GM10248 (cell line): ENCODE results near the gene EPAS1.

Experiments
- CTCF ChIA-PET: fragments of 300-600 bp; sonication (Branson Sonifier 250); formaldehyde crosslinking; extraction: SDS; loops from one replicate; lab custom pipeline; 2021; ENCODE audit warnings: antibody characterized with exemption; lab: Yijun Ruan, JAX
- POLR2A ChIA-PET: fragments of 350-650 bp; sonication (Branson Sonifier 250); formaldehyde crosslinking; extraction: SDS; loops from one replicate; lab custom pipeline; 2020; ENCODE audit warnings: antibody characterized with exemption; lab: Yijun Ruan, JAX
- DNase-seq: peaks from one replicate; pipeline ENCODE4 v3.0.0; 2012; ENCODE audit errors: extremely low spot score
- TF ChIP-seq, protein P1 (sequence below): IDR thresholded peaks from 2 replicates; pipeline ENCODE4 v1.5.1; 2012; ENCODE audit warnings: mild to moderate bottlenecking, low read depth; ENCODE audit errors: extremely low read depth, missing control alignments, control extremely low read depth

Gene EPAS1

DNA sequence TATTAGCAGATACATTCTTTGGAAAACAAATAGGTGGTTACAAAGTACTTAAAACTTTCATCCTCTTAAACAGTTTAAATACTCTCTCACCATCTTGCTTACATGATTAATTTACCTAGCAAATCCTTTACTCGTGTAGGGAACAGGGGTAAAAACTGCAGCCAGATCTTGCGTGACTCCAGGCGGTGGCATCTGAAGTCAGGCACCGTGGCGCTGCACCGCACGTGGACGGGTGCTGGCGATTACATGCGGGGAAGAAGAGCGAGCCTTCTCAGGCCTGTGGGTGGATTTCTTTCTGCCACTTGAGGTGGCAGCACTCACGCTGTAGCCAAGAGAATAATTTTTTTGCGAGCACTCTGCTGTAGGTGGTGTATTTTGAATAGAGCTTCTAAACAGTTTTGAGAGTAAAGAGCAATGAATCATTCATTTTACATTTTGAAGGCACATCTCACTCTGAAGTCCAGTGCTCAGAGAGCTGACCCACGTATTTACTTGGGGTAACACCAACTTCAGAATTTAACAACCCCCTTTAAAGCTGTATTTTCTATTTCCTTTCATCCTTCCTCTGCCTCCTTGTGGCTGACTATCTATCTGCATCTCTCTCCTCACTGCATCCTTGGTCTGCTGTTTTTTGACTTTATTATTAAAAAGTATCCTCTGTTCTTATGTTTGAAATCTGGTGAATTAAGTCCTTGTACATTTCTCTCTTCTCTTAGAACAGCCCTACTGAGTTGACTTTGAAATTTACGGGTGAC lies 68.9 kb downstream of the EPAS1 start:
- POLR2A ChIA-PET, result no interaction called here
- TF ChIP-seq, protein P1, sequence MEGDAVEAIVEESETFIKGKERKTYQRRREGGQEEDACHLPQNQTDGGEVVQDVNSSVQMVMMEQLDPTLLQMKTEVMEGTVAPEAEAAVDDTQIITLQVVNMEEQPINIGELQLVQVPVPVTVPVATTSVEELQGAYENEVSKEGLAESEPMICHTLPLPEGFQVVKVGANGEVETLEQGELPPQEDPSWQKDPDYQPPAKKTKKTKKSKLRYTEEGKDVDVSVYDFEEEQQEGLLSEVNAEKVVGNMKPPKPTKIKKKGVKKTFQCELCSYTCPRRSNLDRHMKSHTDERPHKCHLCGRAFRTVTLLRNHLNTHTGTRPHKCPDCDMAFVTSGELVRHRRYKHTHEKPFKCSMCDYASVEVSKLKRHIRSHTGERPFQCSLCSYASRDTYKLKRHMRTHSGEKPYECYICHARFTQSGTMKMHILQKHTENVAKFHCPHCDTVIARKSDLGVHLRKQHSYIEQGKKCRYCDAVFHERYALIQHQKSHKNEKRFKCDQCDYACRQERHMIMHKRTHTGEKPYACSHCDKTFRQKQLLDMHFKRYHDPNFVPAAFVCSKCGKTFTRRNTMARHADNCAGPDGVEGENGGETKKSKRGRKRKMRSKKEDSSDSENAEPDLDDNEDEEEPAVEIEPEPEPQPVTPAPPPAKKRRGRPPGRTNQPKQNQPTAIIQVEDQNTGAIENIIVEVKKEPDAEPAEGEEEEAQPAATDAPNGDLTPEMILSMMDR, result peak; percentile 14
- DNase-seq, result no peak
- CTCF ChIA-PET, result interaction anchor here (0.9 to 2.6 kb wide), 22 partner anchors 10 to 789 kb away, joined by 3 to 15 read pairs (median 4); no protein-coding TSS in a partner anchor

DNA sequence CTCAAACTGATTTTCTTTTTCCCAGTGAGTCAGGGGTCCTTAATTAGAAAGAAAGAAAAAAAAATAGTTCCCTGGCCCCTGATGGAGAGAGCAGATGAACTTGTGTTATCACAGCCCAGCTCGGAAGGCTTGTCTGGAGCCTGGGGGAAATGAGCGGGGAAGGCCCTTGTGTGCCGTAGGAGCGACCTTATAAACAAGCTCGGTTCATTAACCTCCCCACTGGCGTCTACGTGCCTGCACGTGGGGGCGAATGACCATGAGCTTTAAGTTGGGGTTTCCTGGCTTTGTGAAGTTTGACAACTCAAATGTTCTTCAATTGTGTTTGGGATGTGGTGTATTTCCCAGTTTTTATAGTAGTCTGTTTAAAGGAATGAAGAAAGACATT lies 69.5 kb downstream of the EPAS1 start:
- CTCF ChIA-PET, result interaction anchor here (0.9 to 2.6 kb wide), 20 partner anchors 9 to 789 kb away, joined by 3 to 15 read pairs (median 4); no protein-coding TSS in a partner anchor

DNA sequence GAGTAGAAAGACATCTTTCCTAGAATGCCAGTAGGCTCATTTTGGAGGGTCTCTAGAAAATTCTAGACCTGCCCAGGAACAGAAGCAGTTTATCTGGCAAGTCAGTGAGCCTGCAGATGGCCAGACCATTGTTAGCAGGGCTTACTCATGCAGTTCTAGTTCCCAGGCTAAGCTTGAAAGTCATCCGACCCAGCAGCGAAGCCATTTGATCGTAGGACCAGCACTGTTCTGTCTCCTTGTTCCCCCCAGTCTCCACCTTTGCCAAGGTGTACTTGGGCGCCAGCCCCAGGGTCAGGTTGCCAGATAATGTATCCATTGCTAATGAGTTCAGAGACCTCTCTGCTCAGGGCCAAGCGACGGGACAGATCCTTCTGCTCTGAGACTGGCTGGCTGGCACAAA lies 70.1 kb downstream of the EPAS1 start:
- CTCF ChIA-PET, result interaction anchor here (0.8 to 2.6 kb wide), 14 partner anchors 10 to 790 kb away, joined by 3 to 15 read pairs (median 4); no protein-coding TSS in a partner anchor

More for the DNA sequence above, 69.5 kb downstream of the EPAS1 start:
- TF ChIP-seq, protein P1, result no peak
- DNase-seq, result no peak
- POLR2A ChIA-PET, result no interaction called here

DNA sequence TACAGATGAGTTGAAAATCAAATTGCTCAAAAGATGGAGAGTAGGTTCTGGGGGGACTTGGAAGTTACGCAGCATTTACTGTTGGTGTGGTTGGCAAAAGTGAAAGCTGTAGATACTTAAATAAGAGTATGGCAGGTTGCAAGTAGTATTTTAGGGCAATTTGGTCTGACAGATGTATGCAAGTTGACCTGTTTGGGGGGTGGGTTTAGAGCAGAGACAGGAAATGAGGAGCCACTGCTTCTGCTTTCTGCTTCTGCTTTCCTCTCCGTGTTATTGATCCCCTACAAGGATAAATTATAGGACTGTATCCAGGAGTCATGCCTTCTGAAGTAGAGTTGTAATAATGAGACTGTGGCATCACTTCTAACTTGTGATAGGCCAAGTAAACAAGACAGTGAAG lies 71.2 kb downstream of the EPAS1 start:
- DNase-seq, result no peak
- ChIA-PET POLR2A (no interaction called here), CTCF (interaction anchor here (0.8 to 1.3 kb wide), 3 partner anchors 9 to 271 kb away, joined by 3 to 4 read pairs (median 3); no protein-coding TSS in a partner anchor)
- TF ChIP-seq, protein P1, result no peak

More for the DNA sequence above, 70.1 kb downstream of the EPAS1 start:
- DNase-seq, result no peak
- TF ChIP-seq, protein P1, result no peak
- POLR2A ChIA-PET, result no interaction called here

DNA sequence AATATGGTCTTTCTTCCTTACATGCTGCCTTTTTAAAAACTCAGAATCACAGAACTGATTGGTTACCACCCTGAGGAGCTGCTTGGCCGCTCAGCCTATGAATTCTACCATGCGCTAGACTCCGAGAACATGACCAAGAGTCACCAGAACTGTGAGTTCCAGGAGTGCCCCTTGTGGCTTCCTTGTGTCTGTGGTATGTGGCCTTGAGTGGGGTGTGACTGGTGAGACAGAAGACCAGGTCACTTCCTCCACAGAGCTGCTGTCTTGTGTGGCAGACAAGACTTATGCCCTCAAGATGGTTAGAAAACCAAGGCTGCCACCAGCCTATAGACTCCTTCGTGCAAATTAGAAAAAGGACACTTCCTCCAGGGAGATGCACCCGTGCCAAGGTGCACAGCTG lies 72.6 kb downstream of the EPAS1 start:
- ChIA-PET CTCF (interaction anchor here (0.8 to 1.1 kb wide), 2 partner anchors 10 to 358 kb away, joined by 3 read pairs; no protein-coding TSS in a partner anchor), POLR2A (no interaction called here)
- TF ChIP-seq, protein P1, result no peak
- no peak for DNase-seq

DNA sequence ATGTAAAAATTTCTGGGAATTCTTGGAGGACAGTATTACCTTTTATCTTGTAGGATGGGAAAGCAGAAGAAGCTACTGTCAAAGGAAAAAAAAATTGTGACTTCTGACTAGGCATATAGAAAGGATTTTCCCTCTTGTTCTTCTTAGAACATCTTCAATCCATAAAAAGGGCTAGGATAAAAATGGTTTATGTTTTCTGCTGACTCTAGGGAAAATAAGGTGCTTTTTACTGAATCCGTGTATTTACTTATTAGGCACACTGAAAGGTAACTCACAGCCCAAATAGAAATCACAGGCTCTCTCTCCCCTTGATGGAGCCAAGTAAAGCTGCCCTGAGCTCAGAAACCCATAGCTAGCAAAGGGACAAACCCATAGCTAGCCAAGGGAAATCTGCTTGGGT lies 74.6 kb downstream of the EPAS1 start:
- no peak for DNase-seq
- ChIA-PET POLR2A (no interaction called here), CTCF (interaction anchor here (0.6 to 1.9 kb wide), 4 partner anchors 8 to 21 kb away, joined by 3 to 4 read pairs (median 4); no protein-coding TSS in a partner anchor)
- TF ChIP-seq, protein P1, result no peak
